Type B pancreatic cell (in vitro differentiated cells): ENCODE measurements around the gene TRAP1. TPM values are rescaled to one million over a fixed set of nuclear protein-coding genes. Genes with fewer than 3 reads are reported as not detected.
A peak's percentile ranks its signal among the peaks of the same experiment; 100 is the strongest.

Source experiments
- DNase-seq: peaks from one replicate; pipeline ENCODE4 v3.0.0; 2021; ENCODE audit warnings: mixed read lengths; ENCODE audit not compliant: unreplicated experiment; ENCODE audit errors: extremely low spot score
- H3K27ac Mint-ChIP-seq: 2 replicates; pipeline ENCODE4 v1.8.0; 2021; ENCODE audit warnings: mild to moderate bottlenecking, mixed read lengths
- H3K27me3 Mint-ChIP-seq: 2 replicates; pipeline ENCODE4 v1.8.0; 2021; ENCODE audit warnings: mixed read lengths
- H3K36me3 Mint-ChIP-seq: 2 replicates; pipeline ENCODE4 v1.8.0; 2021; ENCODE audit warnings: mixed read lengths
- H3K4me1 Mint-ChIP-seq: one replicate; pipeline ENCODE4 v1.8.0; 2021; ENCODE audit warnings: mixed read lengths; ENCODE audit not compliant: unreplicated experiment
- H3K4me3 Mint-ChIP-seq: 2 replicates; pipeline ENCODE4 v1.8.0; 2021; ENCODE audit warnings: mild to moderate bottlenecking, mixed read lengths
- H3K9me3 Mint-ChIP-seq: 2 replicates; pipeline ENCODE4 v1.8.0; 2021; ENCODE audit warnings: mixed read lengths
- CTCF ChIP-seq: fragments of 200-600 bp; sonication (generic); conservative IDR thresholded peaks from 2 replicates; pipeline ENCODE4 v1.5.0; 2021; ENCODE audit warnings: antibody characterized with exemption, mild to moderate bottlenecking
- total RNA-seq: library from RNA; stranded (reverse); gene quantifications from 2 replicates; pipeline ENCODE4 v1.2.1, GENCODE V29; 2021; ENCODE audit warnings: low replicate concordance

TRAP1 gene
- total RNA-seq, 1 donor from 2014 or later = 138 TPM

GRCh38 chr16:3698941-3699340, 18.4 kb downstream of the TRAP1 start:
- no peaks in the 10 kb centered on the region for H3K27me3 Mint-ChIP-seq
- peaks cover 18% of the 10 kb centered on the region for H3K4me1 Mint-ChIP-seq
- no peaks in the 10 kb centered on the region for H3K9me3 Mint-ChIP-seq
- no peak for DNase-seq
- no peak overlapping the region for H3K4me3 Mint-ChIP-seq
- no peak for TF ChIP-seq CTCF
- H3K27ac Mint-ChIP-seq = no peak overlapping the region
- peaks cover 4% of the 10 kb centered on the region for H3K36me3 Mint-ChIP-seq

DNA sequence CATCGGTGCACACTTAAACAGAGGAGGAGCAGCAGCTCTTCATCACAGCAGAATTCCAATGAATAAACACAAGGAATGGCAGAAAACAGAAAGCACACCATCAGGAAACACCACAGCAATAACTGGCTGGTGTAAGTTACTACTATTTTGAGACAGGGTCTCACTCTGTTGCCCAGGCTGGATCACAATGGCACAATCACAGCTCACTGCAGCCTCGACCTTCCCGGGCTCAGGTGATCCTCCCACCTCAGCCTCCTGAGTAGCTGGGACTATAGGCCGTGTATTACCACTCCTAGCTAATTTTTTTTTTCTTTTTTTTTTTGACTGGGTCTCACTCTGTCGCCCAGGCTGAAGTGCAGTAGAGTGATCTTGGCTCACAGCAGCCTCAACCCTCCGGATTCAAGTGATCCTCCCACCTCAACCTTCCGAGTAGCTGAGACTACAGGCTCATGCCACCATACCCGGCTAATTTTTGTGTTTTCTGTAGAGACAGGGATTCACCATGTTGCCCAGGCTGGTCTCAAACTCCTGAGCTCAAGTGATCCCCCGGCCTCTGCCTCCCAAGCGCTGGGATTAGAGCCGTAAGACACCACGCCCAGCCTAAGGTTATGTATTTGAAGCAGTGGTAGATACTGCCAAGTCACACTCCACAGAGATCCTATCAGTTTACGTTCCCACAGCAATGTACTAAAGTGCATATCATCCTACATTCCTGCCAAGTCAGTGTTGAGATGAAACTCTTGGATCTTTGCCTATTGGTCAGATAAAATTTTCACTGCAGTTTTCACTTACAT, 20.7 kb downstream of the TRAP1 start:
- H3K4me1 Mint-ChIP-seq = peaks cover 18% of the 10 kb centered on the region
- no peaks in the 10 kb centered on the region for H3K36me3 Mint-ChIP-seq
- peak overlapping the region; percentile 91 for H3K27ac Mint-ChIP-seq
- no peak for TF ChIP-seq CTCF
- no peak for DNase-seq
- H3K9me3 Mint-ChIP-seq = no peaks in the 10 kb centered on the region
- no peaks in the 10 kb centered on the region for H3K27me3 Mint-ChIP-seq
- peak overlapping the region; percentile 70 for H3K4me3 Mint-ChIP-seq

GRCh38 chr16:3695610-3696369, 21.5 kb downstream of the TRAP1 start:
- peaks cover 19% of the 10 kb centered on the region for H3K4me1 Mint-ChIP-seq
- DNase-seq = no peak
- no peak for TF ChIP-seq CTCF
- peaks cover under 1% of the 10 kb centered on the region for H3K36me3 Mint-ChIP-seq
- H3K9me3 Mint-ChIP-seq = no peaks in the 10 kb centered on the region
- H3K4me3 Mint-ChIP-seq = peak overlapping the region; percentile 70
- H3K27ac Mint-ChIP-seq = peak overlapping the region; percentile 91
- H3K27me3 Mint-ChIP-seq = no peaks in the 10 kb centered on the region

DNA sequence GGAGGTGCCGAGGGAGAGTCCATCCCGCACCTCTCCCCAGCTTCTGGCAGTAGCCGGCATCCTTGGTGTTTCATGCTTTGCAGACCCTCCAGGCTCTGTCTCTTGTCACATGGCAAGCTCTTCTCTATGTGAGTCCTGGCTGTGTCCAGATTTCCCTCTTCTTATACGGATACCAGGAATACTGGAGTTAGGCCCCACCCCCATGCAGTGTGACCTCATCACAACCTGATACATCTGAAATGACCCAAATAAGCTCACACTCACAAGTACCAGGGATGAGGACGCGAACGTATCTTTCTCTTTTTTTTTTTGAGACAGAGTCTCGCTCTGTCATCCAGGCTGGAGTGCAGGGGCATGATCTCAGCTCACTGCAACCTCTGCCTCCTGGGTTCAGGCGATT, 23.3 kb downstream of the TRAP1 start:
- TF ChIP-seq CTCF = no peak
- DNase-seq = no peak
- H3K27ac Mint-ChIP-seq = no peak overlapping the region
- no peak overlapping the region for H3K4me3 Mint-ChIP-seq
- peaks cover 6% of the 10 kb centered on the region for H3K36me3 Mint-ChIP-seq
- no peaks in the 10 kb centered on the region for H3K27me3 Mint-ChIP-seq
- H3K4me1 Mint-ChIP-seq = peaks cover 26% of the 10 kb centered on the region
- no peaks in the 10 kb centered on the region for H3K9me3 Mint-ChIP-seq

DNA sequence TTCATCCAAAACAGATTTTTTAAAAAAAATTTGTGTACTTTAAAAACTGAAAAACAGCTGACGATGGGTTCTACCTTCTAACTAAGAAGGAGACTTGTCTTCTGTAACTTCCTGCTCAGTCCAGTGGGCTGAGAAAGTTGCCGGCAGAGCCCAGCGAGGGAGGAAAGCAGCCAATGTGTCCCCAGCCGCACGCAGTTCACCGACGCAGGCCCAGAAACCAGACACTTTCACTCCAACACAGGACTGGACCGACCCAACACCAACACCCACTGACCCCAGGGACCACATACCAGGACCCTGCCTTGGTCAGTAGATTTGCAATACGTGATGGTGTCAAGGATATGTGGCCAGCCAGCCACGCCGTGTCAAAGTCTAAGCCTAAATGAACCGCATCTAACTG, 25.6 kb downstream of the TRAP1 start:
- no peak for DNase-seq
- TF ChIP-seq CTCF = no peak
- no peaks in the 10 kb centered on the region for H3K27me3 Mint-ChIP-seq
- H3K36me3 Mint-ChIP-seq = peaks cover 12% of the 10 kb centered on the region
- no peaks in the 10 kb centered on the region for H3K9me3 Mint-ChIP-seq
- H3K4me1 Mint-ChIP-seq = peaks cover 26% of the 10 kb centered on the region
- H3K4me3 Mint-ChIP-seq = no peak overlapping the region
- no peak overlapping the region for H3K27ac Mint-ChIP-seq
